Measurements from ENCODE around the gene EIF3A.
"Not testable (repeated sequence)": the region's sequence is repeated elsewhere in the genome, so short reads cannot be mapped to it uniquely, and the experiment has no call there.

DNA sequence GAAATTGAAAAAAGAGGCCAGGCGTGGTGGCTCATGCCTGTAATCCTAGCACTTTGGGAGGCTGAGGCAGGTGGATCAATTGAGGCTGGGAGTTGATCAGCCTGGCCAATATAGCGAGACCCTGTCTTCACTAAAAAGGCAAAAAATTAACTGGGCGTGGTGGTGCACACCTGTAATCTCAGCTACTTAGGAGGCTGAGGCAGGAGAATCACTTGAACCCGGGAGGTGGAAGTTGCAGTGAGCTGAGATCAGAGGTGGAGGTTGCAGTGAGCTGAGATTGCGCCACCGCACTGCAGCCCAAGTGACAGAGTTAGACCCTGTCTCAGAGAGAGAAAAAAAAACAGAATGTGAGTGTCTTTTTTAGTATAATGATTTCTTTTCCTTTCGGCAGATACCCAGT lies 25.3 kb upstream of the EIF3A start:
- TF ChIP-seq, protein P1, sequence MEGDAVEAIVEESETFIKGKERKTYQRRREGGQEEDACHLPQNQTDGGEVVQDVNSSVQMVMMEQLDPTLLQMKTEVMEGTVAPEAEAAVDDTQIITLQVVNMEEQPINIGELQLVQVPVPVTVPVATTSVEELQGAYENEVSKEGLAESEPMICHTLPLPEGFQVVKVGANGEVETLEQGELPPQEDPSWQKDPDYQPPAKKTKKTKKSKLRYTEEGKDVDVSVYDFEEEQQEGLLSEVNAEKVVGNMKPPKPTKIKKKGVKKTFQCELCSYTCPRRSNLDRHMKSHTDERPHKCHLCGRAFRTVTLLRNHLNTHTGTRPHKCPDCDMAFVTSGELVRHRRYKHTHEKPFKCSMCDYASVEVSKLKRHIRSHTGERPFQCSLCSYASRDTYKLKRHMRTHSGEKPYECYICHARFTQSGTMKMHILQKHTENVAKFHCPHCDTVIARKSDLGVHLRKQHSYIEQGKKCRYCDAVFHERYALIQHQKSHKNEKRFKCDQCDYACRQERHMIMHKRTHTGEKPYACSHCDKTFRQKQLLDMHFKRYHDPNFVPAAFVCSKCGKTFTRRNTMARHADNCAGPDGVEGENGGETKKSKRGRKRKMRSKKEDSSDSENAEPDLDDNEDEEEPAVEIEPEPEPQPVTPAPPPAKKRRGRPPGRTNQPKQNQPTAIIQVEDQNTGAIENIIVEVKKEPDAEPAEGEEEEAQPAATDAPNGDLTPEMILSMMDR (IDR thresholded peaks at IDR 0.05): not testable (repeated sequence)
- not testable (repeated sequence) for TF ChIP-seq POLR2A (IDR thresholded peaks at IDR 0.05)
